Left renal pelvis (tissue), 4 donors: ENCODE results near the gene JMJD1C. TPM values are rescaled to one million over a fixed set of nuclear protein-coding genes. Genes with fewer than 3 reads are reported as not detected.

Experiments
- DNase-seq, 4 donors: peaks; one replicate each; pipeline ENCODE4 v3.0.0-alpha.2; 2013; ENCODE audit warnings: low read depth in 4 of 4, low spot score in 3 of 4
- polyA plus RNA-seq, 4 donors: library from polyadenylated mRNA; unstranded; fragments of 120-200 nt; gene quantifications; one replicate each; pipeline ENCODE4 v1.2.1, GENCODE V29; 2013; ENCODE audit not compliant: insufficient read length in 4 of 4

Gene JMJD1C
- polyA plus RNA-seq, 4 donors: 98.9 to 135 (median 107) TPM

GRCh38 chr10:63265683-63266235 lies 200.0 kb downstream of the JMJD1C start:
- no peak for DNase-seq

- no peak for DNase-seq
These were observed 200.6 kb downstream of the JMJD1C start for GRCh38 chr10:63265222-63265617.

- no peak for DNase-seq
These were observed 201.1 kb downstream of the JMJD1C start for GRCh38 chr10:63264617-63265221.

- no peak for DNase-seq
These were observed 203.2 kb downstream of the JMJD1C start for GRCh38 chr10:63262430-63263073.

GRCh38 chr10:63261496-63261895 lies 204.3 kb downstream of the JMJD1C start:
- no peak for DNase-seq

GRCh38 chr10:63260860-63261251 lies 204.9 kb downstream of the JMJD1C start:
- no peak for DNase-seq

GRCh38 chr10:63260103-63260859 lies 205.5 kb downstream of the JMJD1C start:
- DNase-seq: no peak

GRCh38 chr10:63258920-63259678 lies 206.7 kb downstream of the JMJD1C start:
- DNase-seq: no peak

- DNase-seq: no peak
These were observed 208.0 kb downstream of the JMJD1C start for GRCh38 chr10:63257778-63258177.

- no peak for DNase-seq
These were observed 209.6 kb downstream of the JMJD1C start for GRCh38 chr10:63256009-63256773.

- no peak for DNase-seq
These were observed 210.5 kb downstream of the JMJD1C start for GRCh38 chr10:63255316-63255715.

GRCh38 chr10:63253040-63253439 lies 212.7 kb downstream of the JMJD1C start:
- DNase-seq: no peak

- DNase-seq: no peak
These were observed 213.5 kb downstream of the JMJD1C start for GRCh38 chr10:63252095-63252762.

GRCh38 chr10:63250032-63250431 lies 215.7 kb downstream of the JMJD1C start:
- no peak for DNase-seq

- no peak for DNase-seq
These were observed 218.0 kb downstream of the JMJD1C start for GRCh38 chr10:63247771-63248170.

GRCh38 chr10:63246356-63246755 lies 219.4 kb downstream of the JMJD1C start:
- no peak for DNase-seq

GRCh38 chr10:63241841-63242281 lies 223.9 kb downstream of the JMJD1C start:
- DNase-seq: no peak

GRCh38 chr10:63240807-63241206 lies 225.0 kb downstream of the JMJD1C start:
- no peak for DNase-seq

GRCh38 chr10:63238501-63238900 lies 227.3 kb downstream of the JMJD1C start:
- no peak for DNase-seq
